ENCODE results near the gene NTRK2.

NTRK2 gene

DNA sequence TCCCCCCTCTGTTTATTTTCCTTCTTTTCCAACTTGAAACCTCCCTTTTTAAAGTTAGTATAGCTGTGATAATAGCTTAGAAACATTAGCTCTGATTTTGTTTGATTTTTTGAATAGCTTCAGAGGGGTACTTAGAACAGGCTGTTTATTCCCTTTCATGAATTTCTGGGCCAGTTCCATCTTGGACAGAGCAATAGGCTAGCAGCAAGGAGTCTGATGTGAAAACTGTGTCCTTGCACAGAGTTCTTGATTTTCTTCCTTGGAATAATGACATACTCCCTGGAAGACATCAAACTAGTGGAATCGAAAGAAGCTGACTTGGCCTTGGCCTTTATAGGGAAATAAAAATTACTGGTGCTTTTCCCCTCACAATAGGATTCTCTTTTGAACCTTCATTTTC is 32.9 kb downstream of the NTRK2 start:
- TF ChIP-seq, protein P1, sequence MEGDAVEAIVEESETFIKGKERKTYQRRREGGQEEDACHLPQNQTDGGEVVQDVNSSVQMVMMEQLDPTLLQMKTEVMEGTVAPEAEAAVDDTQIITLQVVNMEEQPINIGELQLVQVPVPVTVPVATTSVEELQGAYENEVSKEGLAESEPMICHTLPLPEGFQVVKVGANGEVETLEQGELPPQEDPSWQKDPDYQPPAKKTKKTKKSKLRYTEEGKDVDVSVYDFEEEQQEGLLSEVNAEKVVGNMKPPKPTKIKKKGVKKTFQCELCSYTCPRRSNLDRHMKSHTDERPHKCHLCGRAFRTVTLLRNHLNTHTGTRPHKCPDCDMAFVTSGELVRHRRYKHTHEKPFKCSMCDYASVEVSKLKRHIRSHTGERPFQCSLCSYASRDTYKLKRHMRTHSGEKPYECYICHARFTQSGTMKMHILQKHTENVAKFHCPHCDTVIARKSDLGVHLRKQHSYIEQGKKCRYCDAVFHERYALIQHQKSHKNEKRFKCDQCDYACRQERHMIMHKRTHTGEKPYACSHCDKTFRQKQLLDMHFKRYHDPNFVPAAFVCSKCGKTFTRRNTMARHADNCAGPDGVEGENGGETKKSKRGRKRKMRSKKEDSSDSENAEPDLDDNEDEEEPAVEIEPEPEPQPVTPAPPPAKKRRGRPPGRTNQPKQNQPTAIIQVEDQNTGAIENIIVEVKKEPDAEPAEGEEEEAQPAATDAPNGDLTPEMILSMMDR (IDR thresholded peaks at IDR 0.05; ENCODE audit: control extremely low read depth, extremely low read depth, low read depth, missing control alignments): no peak
- POLR2A ChIA-PET: no interaction called here
- CTCF ChIA-PET: interaction anchor here (0.8 to 9.6 kb wide), 5 partner anchors 15 to 85 kb away, joined by 3 to 174 read pairs (median 4); no protein-coding TSS in a partner anchor
- no peak for DNase-seq (ENCODE audit: extremely low spot score)

DNA sequence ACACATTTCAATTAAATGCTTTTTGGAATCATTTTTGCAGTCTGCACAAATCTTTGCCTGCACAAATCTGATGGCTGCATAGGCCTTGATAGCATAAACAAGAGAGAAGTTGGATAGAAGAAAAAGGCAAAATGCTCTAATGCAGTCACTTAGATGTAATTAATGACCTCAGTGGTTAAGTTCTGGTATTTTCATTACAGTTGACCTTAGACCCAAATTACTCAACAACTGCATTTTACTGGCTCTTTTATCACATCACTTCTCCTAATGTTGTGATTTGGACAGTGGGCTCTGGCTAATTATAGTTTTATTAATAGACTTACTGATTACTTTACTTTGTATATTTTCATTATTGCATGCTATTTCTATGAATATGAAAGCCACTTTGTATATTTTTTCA is 34.3 kb downstream of the NTRK2 start:
- POLR2A ChIA-PET: no interaction called here
- CTCF ChIA-PET: interaction anchor here (1.6 to 2.8 kb wide), 3 partner anchors 7 to 77 kb away, joined by 4 to 18 read pairs (median 4); no protein-coding TSS in a partner anchor
- TF ChIP-seq, protein P1 (IDR thresholded peaks at IDR 0.05; ENCODE audit: control extremely low read depth, extremely low read depth, low read depth, missing control alignments): no peak
- DNase-seq (ENCODE audit: extremely low spot score): no peak

DNA sequence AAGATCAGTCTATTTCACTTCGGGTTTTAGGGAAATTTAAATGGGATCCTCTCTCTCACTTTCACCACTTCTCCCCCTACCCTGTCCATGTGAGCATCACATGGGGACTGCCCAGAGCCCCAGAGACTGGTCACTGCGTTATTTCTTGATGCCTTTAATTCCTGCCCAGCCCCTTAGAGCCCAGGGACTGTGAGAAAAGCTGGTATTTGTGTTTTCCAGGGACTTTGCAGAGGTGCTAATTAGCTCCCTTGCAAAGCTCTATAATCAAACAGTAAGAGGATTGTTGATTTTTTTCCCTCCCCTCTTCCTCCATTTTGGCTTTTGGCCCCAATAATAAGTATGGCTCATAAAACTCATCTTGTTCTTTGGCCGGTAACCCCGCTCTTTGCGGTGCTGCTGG is 35.6 kb downstream of the NTRK2 start:
- TF ChIP-seq, protein P1 (IDR thresholded peaks at IDR 0.05; ENCODE audit: control extremely low read depth, extremely low read depth, low read depth, missing control alignments): no peak
- CTCF ChIA-PET: interaction anchor here (1.1 to 2.8 kb wide), 3 partner anchors 8 to 76 kb away, joined by 3 to 18 read pairs (median 4); no protein-coding TSS in a partner anchor
- POLR2A ChIA-PET: no interaction called here
- DNase-seq (ENCODE audit: extremely low spot score): no peak

DNA sequence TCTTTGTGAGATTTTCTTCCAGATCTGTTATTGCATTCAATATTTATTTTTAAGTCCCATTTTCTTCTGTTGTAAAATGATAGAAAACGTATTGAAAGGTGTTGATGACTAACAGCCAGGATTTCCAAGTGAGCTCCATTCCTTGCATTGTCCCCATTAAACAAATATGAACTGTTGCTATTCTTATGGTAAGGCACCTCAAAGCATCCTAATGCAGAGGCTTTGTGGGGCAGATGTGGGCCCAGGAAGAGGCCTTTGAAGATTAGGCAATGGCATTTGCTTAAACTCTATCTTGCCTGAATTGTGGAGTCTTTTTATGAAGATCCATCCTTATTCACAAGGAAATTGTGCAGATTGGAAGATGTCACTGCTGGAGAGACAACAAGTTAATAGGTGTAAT is 38.9 kb downstream of the NTRK2 start:
- POLR2A ChIA-PET: no interaction called here
- TF ChIP-seq, protein P1 (IDR thresholded peaks at IDR 0.05; ENCODE audit: control extremely low read depth, extremely low read depth, low read depth, missing control alignments): no peak
- CTCF ChIA-PET: interaction anchor here (1.2 to 1.3 kb wide), 2 partner anchors 11 to 312 kb away, joined by 3 to 4 read pairs; no protein-coding TSS in a partner anchor
- DNase-seq (ENCODE audit: extremely low spot score): no peak

DNA sequence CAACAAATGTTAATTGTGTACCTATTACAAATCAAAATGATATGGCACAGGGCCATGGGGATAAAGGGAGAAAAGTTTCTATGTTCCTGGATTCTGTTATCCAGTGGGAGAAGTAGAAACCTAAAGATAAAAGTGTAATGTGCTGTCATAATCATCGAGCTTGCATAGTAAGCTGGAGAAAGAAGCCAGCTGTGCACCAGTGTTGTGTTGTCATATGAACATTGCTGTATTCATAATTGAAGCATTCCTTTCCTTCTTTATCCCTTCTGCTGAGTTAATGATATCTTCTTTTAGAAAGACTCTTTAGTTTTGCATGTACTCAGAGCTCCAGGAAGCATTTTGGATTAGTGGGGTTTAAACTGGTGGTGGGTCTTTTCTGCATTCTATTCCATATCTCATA is 39.5 kb downstream of the NTRK2 start:
- ChIA-PET POLR2A (no interaction called here), CTCF (interaction anchor here (1.6 kb wide), 1 partner anchor 12 kb away, joined by 11 read pairs; no protein-coding TSS in a partner anchor)
- no peak for DNase-seq (ENCODE audit: extremely low spot score)
- TF ChIP-seq, protein P1 (IDR thresholded peaks at IDR 0.05; ENCODE audit: control extremely low read depth, extremely low read depth, low read depth, missing control alignments): no peak

DNA sequence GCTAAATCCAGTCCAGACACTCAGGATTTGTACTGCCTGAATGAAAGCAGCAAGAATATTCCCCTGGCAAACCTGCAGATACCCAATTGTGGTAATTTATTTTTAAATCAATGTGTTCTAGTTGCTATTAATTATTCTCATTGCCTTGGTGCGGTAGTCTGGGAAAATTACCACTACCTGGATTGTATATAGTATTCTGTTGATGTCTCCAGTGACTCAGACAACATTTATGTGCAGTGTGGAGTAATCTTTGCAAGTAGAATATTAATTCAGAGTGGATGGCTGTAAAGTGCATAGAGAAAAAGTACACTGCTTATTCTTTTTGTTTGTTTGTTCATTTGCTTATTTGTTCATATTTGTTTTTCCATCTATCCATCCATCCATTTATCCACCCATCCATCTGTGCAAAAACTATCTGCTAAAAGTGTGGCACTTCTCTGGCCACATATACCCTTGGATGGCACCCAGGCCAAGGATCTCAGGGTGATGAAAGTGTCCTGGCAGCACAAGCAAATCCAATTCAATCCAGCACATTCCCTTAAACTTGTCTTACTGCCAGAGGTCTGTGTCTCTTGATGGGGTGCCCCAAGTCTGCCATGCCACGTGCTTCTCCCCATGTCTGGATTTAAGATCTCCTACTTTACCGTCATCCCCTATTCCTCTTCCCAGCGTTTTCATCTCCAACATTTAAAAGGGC is 41.3 kb downstream of the NTRK2 start:
- CTCF ChIA-PET: no interaction called here
- TF ChIP-seq, protein P1 (IDR thresholded peaks at IDR 0.05; ENCODE audit: control extremely low read depth, extremely low read depth, low read depth, missing control alignments): no peak
- no peak for DNase-seq (ENCODE audit: extremely low spot score)
- POLR2A ChIA-PET: no interaction called here

Measured in GM10248 (cell line).